Measurements from ENCODE around the gene SMG6. TPM values are rescaled to one million over a fixed set of nuclear protein-coding genes. Genes with fewer than 3 reads are reported as not detected.
A peak's percentile ranks its signal among the peaks of the same experiment; 100 is the strongest.

The SMG6 gene
- total RNA-seq, 6 donors from 2014 or later = 29.9 to 126 (median 30.5) TPM

DNA sequence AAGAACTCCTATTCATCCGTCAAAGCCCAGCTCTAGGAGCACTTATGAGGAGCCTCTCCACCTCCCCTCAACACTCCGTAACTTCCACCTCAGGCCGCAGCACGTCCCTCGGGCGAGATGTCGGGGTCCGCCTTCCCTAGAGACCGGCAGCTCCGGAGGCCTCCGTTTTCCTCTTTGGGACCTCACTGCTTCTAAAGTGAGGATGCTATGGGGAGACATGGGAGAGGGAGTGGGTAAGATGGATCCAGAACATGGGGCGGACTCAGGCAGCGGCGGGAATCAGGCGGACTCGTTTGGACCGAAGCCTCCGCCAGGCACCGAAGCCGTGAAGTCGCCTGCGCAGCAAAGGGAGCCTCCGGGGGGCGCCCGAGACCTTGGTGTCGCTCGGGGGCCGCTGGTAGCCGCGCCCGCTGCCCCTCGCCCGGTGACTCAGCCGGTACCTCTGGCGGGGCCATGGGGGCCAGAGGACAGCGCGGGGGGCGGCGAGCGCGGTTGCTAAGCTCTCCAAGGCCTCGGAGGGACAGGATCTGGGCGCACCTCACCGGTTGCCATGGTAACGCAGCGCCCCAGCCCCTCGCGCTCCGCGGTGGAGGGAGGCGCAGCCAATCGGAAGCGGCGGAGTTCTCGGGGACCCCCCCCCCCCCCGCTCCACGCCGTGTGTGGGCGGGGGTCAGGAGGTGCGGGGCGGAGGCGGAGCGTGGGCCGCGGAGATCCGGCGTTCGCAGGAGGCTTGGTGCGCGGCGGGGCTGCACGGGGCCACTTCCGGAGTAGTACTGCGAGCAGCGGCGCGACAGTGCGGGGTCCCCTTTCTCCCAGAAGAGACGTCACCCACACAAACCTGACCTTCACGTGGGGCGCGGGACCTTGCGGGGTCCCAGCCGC, 250.0 kb downstream of the SMG6 start:
- TF ChIP-seq POLR2A (IDR thresholded peaks at IDR 0.05) = no peak
- TF ChIP-seq, protein P1, sequence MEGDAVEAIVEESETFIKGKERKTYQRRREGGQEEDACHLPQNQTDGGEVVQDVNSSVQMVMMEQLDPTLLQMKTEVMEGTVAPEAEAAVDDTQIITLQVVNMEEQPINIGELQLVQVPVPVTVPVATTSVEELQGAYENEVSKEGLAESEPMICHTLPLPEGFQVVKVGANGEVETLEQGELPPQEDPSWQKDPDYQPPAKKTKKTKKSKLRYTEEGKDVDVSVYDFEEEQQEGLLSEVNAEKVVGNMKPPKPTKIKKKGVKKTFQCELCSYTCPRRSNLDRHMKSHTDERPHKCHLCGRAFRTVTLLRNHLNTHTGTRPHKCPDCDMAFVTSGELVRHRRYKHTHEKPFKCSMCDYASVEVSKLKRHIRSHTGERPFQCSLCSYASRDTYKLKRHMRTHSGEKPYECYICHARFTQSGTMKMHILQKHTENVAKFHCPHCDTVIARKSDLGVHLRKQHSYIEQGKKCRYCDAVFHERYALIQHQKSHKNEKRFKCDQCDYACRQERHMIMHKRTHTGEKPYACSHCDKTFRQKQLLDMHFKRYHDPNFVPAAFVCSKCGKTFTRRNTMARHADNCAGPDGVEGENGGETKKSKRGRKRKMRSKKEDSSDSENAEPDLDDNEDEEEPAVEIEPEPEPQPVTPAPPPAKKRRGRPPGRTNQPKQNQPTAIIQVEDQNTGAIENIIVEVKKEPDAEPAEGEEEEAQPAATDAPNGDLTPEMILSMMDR (IDR thresholded peaks at IDR 0.05) = peak; percentile 45 to 78 (median 67)
- peak in 1 of 2 donors; percentile 31 for ATAC-seq (ENCODE audit: low FRiP score in 2 of 2)
- 7 to 38% methylated on average over 17 to 46 of the region's 84 CpGs for WGBS, 2 donors
- Histone ChIP-seq H3K4me3 (peak overlapping the region; percentile 5 to 76 (median 51)), H3K27me3 (peaks cover 0 to 63% (median 21%) of the 10 kb centered on the region in 4 donors), H3K27ac (peak overlapping the region in 3 of 4 donors; percentile 86 to 96 (median 93)), H3K36me3 (no peaks in the 10 kb centered on the region), H3K9me3 (no peaks in the 10 kb centered on the region), H3K4me1 (peaks cover 61 to 85% (median 63%) of the 10 kb centered on the region in 4 donors)
- DNase-seq = peak; percentile 61 to 94

- TF ChIP-seq POLR2AphosphoS5 (IDR thresholded peaks at IDR 0.05) (no peak), EP300 (IDR thresholded peaks at IDR 0.05) (no peak), POLR2A (IDR thresholded peaks at IDR 0.05) (no peak)
- TF ChIP-seq, protein P1 (IDR thresholded peaks at IDR 0.05) = no peak
- Histone ChIP-seq H3K27me3 (peaks cover 0 to 52% (median 16%) of the 10 kb centered on the region in 4 donors), H3K27ac (no peak overlapping the region), H3K9me3 (no peaks in the 10 kb centered on the region), H3K36me3 (no peaks in the 10 kb centered on the region), H3K4me3 (no peak overlapping the region), H3K4me1 (peaks cover 50 to 70% (median 55%) of the 10 kb centered on the region in 4 donors)
- DNase-seq = no peak
- ATAC-seq (ENCODE audit: low FRiP score in 2 of 2) = no peak
- 52 to 70% methylated on average over 13 to 14 of the region's 14 CpGs for WGBS, 2 donors
These were observed 251.5 kb downstream of the SMG6 start for GRCh38 chr17:2051933-2052559.

GRCh38 chr17:2051061-2051932, 252.3 kb downstream of the SMG6 start:
- WGBS, 2 donors = 15 to 21% methylated on average over 28 to 44 of the region's 81 CpGs
- TF ChIP-seq POLR2AphosphoS5 (IDR thresholded peaks at IDR 0.05) = no peak
- TF ChIP-seq, protein P1 (IDR thresholded peaks at IDR 0.05) = no peak
- no peak for TF ChIP-seq EP300 (IDR thresholded peaks at IDR 0.05)
- TF ChIP-seq POLR2A (IDR thresholded peaks at IDR 0.05) = no peak
- peak overlapping the region; percentile 62 to 89 (median 73) for H3K4me3 ChIP-seq

DNA sequence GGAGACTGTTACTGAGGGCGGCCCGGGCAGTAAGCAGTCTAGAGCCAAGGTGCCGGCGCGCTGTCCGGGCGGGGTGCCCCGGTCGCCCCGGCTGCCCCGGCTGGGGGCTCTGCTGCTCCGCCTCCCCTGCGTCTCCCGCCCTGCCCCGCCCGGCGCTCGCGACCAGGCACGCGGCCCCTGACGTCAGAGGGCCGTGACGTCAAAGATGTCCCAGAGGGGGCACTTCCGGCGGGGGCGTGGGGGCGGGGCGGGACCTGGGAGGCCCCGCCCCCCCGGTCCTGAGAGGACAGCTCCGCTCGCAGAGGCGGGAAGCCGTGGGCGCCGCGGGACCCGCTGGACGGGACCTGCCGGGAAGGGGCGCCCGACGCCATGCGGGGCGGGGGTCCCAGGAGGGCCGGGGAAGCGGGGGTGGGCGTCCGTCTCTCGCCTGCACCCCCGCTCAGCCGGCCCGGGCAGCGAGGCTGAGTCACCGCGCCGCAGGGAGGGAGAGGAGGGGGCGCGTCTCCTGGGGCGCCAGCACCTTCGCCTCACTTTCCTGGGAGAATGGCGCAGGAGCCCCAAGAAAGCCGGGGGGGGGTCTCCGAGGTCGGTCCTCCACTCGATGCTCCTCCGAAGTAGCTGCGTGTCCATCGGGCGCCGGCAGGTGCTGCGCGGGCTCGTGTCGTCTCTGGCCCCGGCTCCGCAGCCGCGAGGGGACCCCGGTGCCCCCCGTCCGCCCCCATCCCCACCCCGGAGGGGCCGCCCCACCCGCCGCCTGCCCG, 253.1 kb downstream of the SMG6 start:
- H3K9me3 ChIP-seq = no peaks in the 10 kb centered on the region
- ATAC-seq (ENCODE audit: low FRiP score in 2 of 2) (peak; percentile 20 to 57), DNase-seq (peak; percentile 68 to 94)
- no peaks in the 10 kb centered on the region for H3K36me3 ChIP-seq
- H3K27ac ChIP-seq = peak overlapping the region in 2 of 4 donors; percentile 8 to 53
- WGBS, 2 donors = 0% methylated on average over 23 to 48 of the region's 88 CpGs
- H3K4me1 ChIP-seq = peaks cover 41 to 55% (median 44%) of the 10 kb centered on the region in 4 donors
- H3K4me3 ChIP-seq = peak overlapping the region; percentile 62 to 89 (median 73)
- H3K27me3 ChIP-seq = peaks cover 0 to 37% (median 12%) of the 10 kb centered on the region in 4 donors
- TF ChIP-seq, protein P1 (IDR thresholded peaks at IDR 0.05) = peak in 1 of 6 experiments; percentile 4
- TF ChIP-seq POLR2A (IDR thresholded peaks at IDR 0.05) = no peak

More at GRCh38 chr17:2051061-2051932, 252.3 kb downstream of the SMG6 start:
- H3K36me3 ChIP-seq = no peaks in the 10 kb centered on the region
- H3K27ac ChIP-seq = peak overlapping the region in 2 of 4 donors; percentile 8 to 53
- H3K27me3 ChIP-seq = peaks cover 0 to 45% (median 14%) of the 10 kb centered on the region in 4 donors
- H3K9me3 ChIP-seq = no peaks in the 10 kb centered on the region
- ATAC-seq (ENCODE audit: low FRiP score in 2 of 2) (peak in 1 of 2 donors; percentile 12), DNase-seq (peak in 1 of 2 donors; percentile 90)
- peaks cover 46 to 63% (median 48%) of the 10 kb centered on the region in 4 donors for H3K4me1 ChIP-seq

Measured in upper lobe of left lung (tissue), 6 donors.